Thymus (tissue), 11 donors: ENCODE data around the gene TALDO1. TPM values are rescaled to one million over a fixed set of nuclear protein-coding genes. Genes with fewer than 3 reads are reported as not detected.

ENCODE experiments used
- DNase-seq, 9 donors: peaks; one replicate each; pipeline ENCODE4 v3.0.0-alpha.2; 2013; ENCODE audit warnings: low spot score in 9 of 9, low read depth in 6 of 9, missing footprints in 1 of 9
- H3K27ac ChIP-seq, 2 donors: one replicate each; pipeline ENCODE4 v1.5.1; 2013; ENCODE audit warnings: control low read depth in 1 of 2, low read depth in 1 of 2, low read length in 1 of 2, mild to moderate bottlenecking in 1 of 2, moderate library complexity in 1 of 2
- H3K27me3 ChIP-seq, 2 donors: one replicate each; pipeline ENCODE4 v1.5.1; 2013; ENCODE audit warnings: low read length in 1 of 2; ENCODE audit not compliant: control insufficient read depth in 2 of 2, insufficient read depth in 1 of 2
- H3K36me3 ChIP-seq, 2 donors: one replicate each; pipeline ENCODE4 v1.5.1; 2013; ENCODE audit warnings: low read length in 1 of 2, mild to moderate bottlenecking in 1 of 2, moderate library complexity in 1 of 2; ENCODE audit not compliant: control insufficient read depth in 2 of 2, insufficient read depth in 2 of 2
- H3K4me1 ChIP-seq, 2 donors: one replicate each; pipeline ENCODE4 v1.5.1; 2013; ENCODE audit warnings: low read length in 2 of 2; ENCODE audit not compliant: control insufficient read depth in 2 of 2, insufficient read depth in 2 of 2
- H3K4me3 ChIP-seq, 2 donors: one replicate each; pipeline ENCODE4 v1.5.1; 2013; ENCODE audit warnings: low read length in 2 of 2, control low read depth in 1 of 2, mild to moderate bottlenecking in 1 of 2
- H3K9me3 ChIP-seq, 2 donors: one replicate each; pipeline ENCODE4 v1.5.1; 2013; ENCODE audit warnings: low read length in 1 of 2, mild to moderate bottlenecking in 1 of 2; ENCODE audit not compliant: control insufficient read depth in 2 of 2, insufficient read depth in 1 of 2
- WGBS: extraction: QIAGEN DNeasy Blood & Tissue Kit; methylation state at CpG from one replicate; pipeline ENCODE4 v1.1.7; 2013; 5-methylcytosine and 5-hydroxymethylcytosine counted together
- polyA plus RNA-seq: library from polyadenylated mRNA; stranded (reverse); fragments of 200-250 nt; gene quantifications from one replicate; pipeline ENCODE4 v1.2.3, GENCODE V29; 2013
- total RNA-seq: library from RNA; stranded (reverse); fragments of 120-200 nt; gene quantifications from one replicate; pipeline ENCODE4 v1.2.4, GENCODE V29; 2013
- donor health status: healthy.

The TALDO1 gene
- total and polyA plus RNA-seq, 2 donors, result 115 to 141 TPM

- Histone ChIP-seq H3K27me3 (peaks cover 0 to 21% of the 10 kb centered on the region in 2 donors), H3K36me3 (no peaks in the 10 kb centered on the region), H3K9me3 (peaks cover 0 to 2% of the 10 kb centered on the region in 2 donors), H3K27ac (no peak overlapping the region), H3K4me3 (no peak overlapping the region), H3K4me1 (peaks cover 3 to 7% of the 10 kb centered on the region in 2 donors)
- 97% methylated on average over 4 of the region's 4 CpGs for WGBS
- no peak for DNase-seq
Measured at GRCh38 chr11:742571-743201, 4.6 kb upstream of the TALDO1 start.

- no peak overlapping the region for H3K27ac ChIP-seq
- no peak overlapping the region for H3K4me3 ChIP-seq
- no peaks in the 10 kb centered on the region for H3K36me3 ChIP-seq
- H3K4me1 ChIP-seq, result peaks cover 12 to 16% of the 10 kb centered on the region in 2 donors
- peaks cover 0 to 8% of the 10 kb centered on the region in 2 donors for H3K27me3 ChIP-seq
- 18% methylated on average over 1 of the region's 1 CpG for WGBS
- H3K9me3 ChIP-seq, result peaks cover 0 to 2% of the 10 kb centered on the region in 2 donors
- no peak for DNase-seq
Measured at GRCh38 chr11:745428-745827, 1.8 kb upstream of the TALDO1 start.

DNA sequence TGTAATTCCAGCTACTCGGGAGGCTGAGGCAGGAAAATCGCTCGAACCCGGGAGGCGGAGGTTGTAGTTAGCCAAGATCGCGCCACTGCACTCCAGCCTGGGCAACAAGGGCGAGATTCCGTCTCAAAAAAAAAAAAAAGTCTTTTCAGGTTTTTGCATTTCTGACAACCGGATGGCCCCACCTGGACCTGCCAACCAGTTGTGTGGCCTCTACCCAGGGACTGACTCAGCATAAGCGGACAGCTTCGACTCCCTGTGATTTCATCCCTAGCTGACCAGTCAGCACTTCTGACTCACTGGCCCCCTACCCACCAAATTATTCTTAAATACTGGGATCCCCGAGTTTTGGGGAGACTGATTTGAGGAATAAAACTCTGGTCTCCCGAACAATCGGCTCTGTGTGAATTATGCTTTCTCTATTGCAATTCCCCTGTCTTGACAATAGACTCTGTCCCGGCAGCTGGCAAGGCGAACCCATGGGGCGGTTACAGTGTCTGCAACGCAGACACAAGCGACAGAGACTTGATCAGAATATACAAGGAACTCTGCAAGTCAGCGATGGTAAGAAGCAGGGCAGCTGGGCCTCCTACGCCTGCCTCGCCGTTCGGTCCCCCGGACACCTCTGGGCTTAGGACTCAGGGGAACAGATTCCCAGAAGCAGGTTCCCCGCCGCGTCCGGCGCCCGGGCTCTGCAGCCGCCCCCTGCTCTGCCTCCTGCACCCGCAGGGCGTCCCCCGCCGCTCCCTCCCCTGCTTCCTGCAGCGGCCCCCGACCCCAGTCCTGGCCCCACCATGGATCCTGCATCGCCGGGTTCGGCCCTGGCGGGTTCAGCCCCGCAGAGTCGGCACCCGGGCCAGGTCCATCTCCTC lies 741 bp upstream of the TALDO1 start:
- DNase-seq, result peak in 2 of 9 donors; percentile 46 to 65
- peaks cover 0 to 2% of the 10 kb centered on the region in 2 donors for H3K9me3 ChIP-seq
- peak overlapping the region; percentile 64 to 79 for H3K4me3 ChIP-seq
- WGBS, result 26% methylated on average over 46 of the region's 46 CpGs
- peaks cover 0 to 8% of the 10 kb centered on the region in 2 donors for H3K27me3 ChIP-seq
- no peaks in the 10 kb centered on the region for H3K36me3 ChIP-seq
- peak overlapping the region in 1 of 2 donors; percentile 8 for H3K27ac ChIP-seq
- H3K4me1 ChIP-seq, result peaks cover 12 to 16% of the 10 kb centered on the region in 2 donors

- peak overlapping the region; percentile 49 to 73 for H3K27ac ChIP-seq
- peaks cover 12 to 16% of the 10 kb centered on the region in 2 donors for H3K4me1 ChIP-seq
- no peak for DNase-seq
- peak overlapping the region; percentile 64 to 79 for H3K4me3 ChIP-seq
- H3K36me3 ChIP-seq, result peaks cover 0 to 3% of the 10 kb centered on the region in 2 donors
- H3K9me3 ChIP-seq, result peaks cover 0 to 2% of the 10 kb centered on the region in 2 donors
- under 1% methylated on average over 18 of the region's 18 CpGs for WGBS
- H3K27me3 ChIP-seq, result peaks cover 0 to 8% of the 10 kb centered on the region in 2 donors
Measured at GRCh38 chr11:748007-748359, 719 bp downstream of the TALDO1 start.

- H3K27ac ChIP-seq, result no peak overlapping the region
- DNase-seq, result no peak
- peaks cover 0 to 2% of the 10 kb centered on the region in 2 donors for H3K9me3 ChIP-seq
- H3K4me3 ChIP-seq, result no peak overlapping the region
- 81% methylated on average over 2 of the region's 2 CpGs for WGBS
- peaks cover 0 to 8% of the 10 kb centered on the region in 2 donors for H3K27me3 ChIP-seq
- peaks cover 0 to 3% of the 10 kb centered on the region in 2 donors for H3K36me3 ChIP-seq
- peaks cover 12 to 16% of the 10 kb centered on the region in 2 donors for H3K4me1 ChIP-seq
Measured at GRCh38 chr11:749731-750130, 2.5 kb downstream of the TALDO1 start.

DNA sequence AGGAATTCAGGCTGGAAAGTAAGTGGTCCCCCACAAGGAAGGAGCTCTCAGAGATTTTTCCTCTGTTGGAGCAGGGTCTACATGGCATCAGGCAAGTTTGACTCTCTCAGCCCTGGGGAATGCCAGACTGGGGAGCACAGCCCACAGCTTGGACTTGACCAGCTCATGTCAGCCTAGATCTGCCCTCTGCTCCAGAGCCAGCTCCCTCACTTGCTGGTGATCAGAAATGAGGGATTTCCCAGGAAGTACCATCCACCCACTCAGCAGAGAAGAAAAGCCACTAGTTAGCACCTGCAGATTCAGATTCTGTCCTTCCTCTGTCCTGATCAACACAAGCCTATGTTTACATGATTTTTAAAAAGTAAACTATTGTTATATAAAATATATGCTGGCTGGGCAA lies 13.0 kb downstream of the TALDO1 start:
- DNase-seq, result no peak
- no peak overlapping the region for H3K4me3 ChIP-seq
- H3K36me3 ChIP-seq, result peaks cover 77 to 87% of the 10 kb centered on the region in 2 donors

DNA sequence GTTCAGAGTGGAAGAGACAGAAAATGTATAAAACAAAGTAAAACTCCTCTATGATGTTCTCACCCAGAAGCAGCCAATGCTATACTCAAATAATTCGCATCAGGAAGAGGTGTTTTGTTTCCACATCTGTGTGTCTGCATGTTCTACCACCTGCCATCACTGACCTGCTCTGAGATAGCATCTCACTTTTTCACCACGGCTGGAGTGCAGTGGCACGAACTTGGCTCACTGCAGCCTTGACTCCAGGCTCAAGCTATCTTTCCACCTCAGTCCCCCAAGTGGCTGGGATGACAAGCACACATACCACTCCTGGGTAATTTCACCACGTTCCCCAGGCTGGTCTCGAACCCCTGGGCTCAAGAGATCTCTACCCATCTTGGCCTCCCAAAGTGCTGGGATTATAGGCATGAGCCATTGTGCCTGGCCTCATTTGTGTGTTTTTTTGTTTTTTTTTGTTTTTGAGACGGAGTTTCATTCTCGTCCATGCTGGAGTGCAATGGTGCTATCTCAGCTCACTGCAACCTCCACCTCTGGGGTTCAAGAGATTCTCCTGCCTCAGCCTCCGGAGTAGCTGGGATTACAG lies 14.4 kb downstream of the TALDO1 start:
- H3K36me3 ChIP-seq, result peaks cover 82% of the 10 kb centered on the region in 2 donors

More for the DNA sequence above, 13.0 kb downstream of the TALDO1 start:
- no peaks in the 10 kb centered on the region for H3K9me3 ChIP-seq
- no peaks in the 10 kb centered on the region for H3K4me1 ChIP-seq
- no peak overlapping the region for H3K27ac ChIP-seq
- H3K27me3 ChIP-seq, result no peaks in the 10 kb centered on the region

GRCh38 chr11:762421-763072 lies 15.3 kb downstream of the TALDO1 start:
- peak in 1 of 9 donors; percentile 28 for DNase-seq

More for the DNA sequence above, 14.4 kb downstream of the TALDO1 start:
- H3K27ac ChIP-seq, result no peak overlapping the region
- DNase-seq, result no peak
- 96% methylated on average over 8 of the region's 8 CpGs for WGBS
- no peaks in the 10 kb centered on the region for H3K27me3 ChIP-seq
- H3K4me3 ChIP-seq, result no peak overlapping the region
- H3K9me3 ChIP-seq, result no peaks in the 10 kb centered on the region
- no peaks in the 10 kb centered on the region for H3K4me1 ChIP-seq

More at GRCh38 chr11:762421-763072, 15.3 kb downstream of the TALDO1 start:
- H3K27me3 ChIP-seq, result no peaks in the 10 kb centered on the region
- no peaks in the 10 kb centered on the region for H3K9me3 ChIP-seq
- H3K4me3 ChIP-seq, result no peak overlapping the region
- no peaks in the 10 kb centered on the region for H3K4me1 ChIP-seq
- H3K27ac ChIP-seq, result no peak overlapping the region
- peaks cover 74 to 86% of the 10 kb centered on the region in 2 donors for H3K36me3 ChIP-seq
- WGBS, result 71% methylated on average over 10 of the region's 10 CpGs
